ENCODE results near the gene SRGAP3. TPM values are rescaled to one million over a fixed set of nuclear protein-coding genes. Genes with fewer than 3 reads are reported as not detected.

The SRGAP3 gene
- total and polyA plus RNA-seq, 7 donors, result 0.69 to 7.7 (median 5.8) TPM

GRCh38 chr3:9238276-9238675, 11.2 kb downstream of the SRGAP3 start:
- H3K27me3 ChIP-seq, result no peaks in the 10 kb centered on the region
- WGBS, 2 donors, result 93 to 94% methylated on average over 5 of the region's 5 CpGs
- no peaks in the 10 kb centered on the region for H3K9me3 ChIP-seq
- no peak overlapping the region for H3K27ac ChIP-seq
- no peak for DNase-seq
- H3K36me3 ChIP-seq, result no peaks in the 10 kb centered on the region
- intact Hi-C loops (cut with DNase I), result no loop called here
- H3K4me1 ChIP-seq, result no peaks in the 10 kb centered on the region
- H3K4me3 ChIP-seq, result no peak overlapping the region
- no peak for TF ChIP-seq CTCF (IDR thresholded peaks at IDR 0.05)

GRCh38 chr3:9233814-9234600, 15.4 kb downstream of the SRGAP3 start:
- 93 to 96% methylated on average over 8 of the region's 8 CpGs for WGBS, 2 donors
- Histone ChIP-seq H3K27me3 (no peaks in the 10 kb centered on the region), H3K9me3 (no peaks in the 10 kb centered on the region), H3K36me3 (no peaks in the 10 kb centered on the region), H3K4me1 (no peaks in the 10 kb centered on the region), H3K27ac (no peak overlapping the region), H3K4me3 (no peak overlapping the region)
- no peak for DNase-seq
- no peak for TF ChIP-seq POLR2A (IDR thresholded peaks at IDR 0.05)
- no peak for TF ChIP-seq CTCF (IDR thresholded peaks at IDR 0.05)
- TF ChIP-seq EP300 (IDR thresholded peaks at IDR 0.05), result no peak
- TF ChIP-seq POLR2AphosphoS5 (IDR thresholded peaks at IDR 0.05), result no peak
- intact Hi-C loops (cut with DNase I), result no loop called here

DNA sequence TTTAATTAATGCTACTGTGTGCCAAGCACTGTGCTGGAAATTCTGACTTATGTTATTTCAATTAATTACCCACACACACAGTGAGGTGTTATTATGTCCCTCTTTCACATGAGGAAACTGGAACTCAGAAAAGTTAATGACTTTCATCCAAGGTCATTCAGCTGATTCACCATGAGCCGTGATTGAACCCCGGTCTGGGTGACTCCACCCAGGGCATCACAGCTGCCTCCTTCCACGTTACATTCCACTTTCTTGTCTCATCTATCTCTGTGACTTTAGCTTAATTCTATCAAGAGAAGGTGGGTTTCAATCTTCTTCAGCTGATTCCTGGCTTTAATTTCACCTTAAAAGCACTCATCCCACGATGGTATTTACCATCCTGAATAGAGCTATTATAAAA, 16.3 kb downstream of the SRGAP3 start:
- Histone ChIP-seq H3K36me3 (no peaks in the 10 kb centered on the region), H3K27ac (no peak overlapping the region), H3K4me3 (no peak overlapping the region), H3K27me3 (no peaks in the 10 kb centered on the region), H3K9me3 (no peaks in the 10 kb centered on the region), H3K4me1 (no peaks in the 10 kb centered on the region)
- TF ChIP-seq POLR2A (IDR thresholded peaks at IDR 0.05) (no peak), EP300 (IDR thresholded peaks at IDR 0.05) (no peak), CTCF (IDR thresholded peaks at IDR 0.05) (no peak), POLR2AphosphoS5 (IDR thresholded peaks at IDR 0.05) (no peak)
- DNase-seq, result no peak
- 58 to 78% methylated on average over 4 of the region's 4 CpGs for WGBS, 2 donors
- intact Hi-C loops (cut with DNase I), result no loop called here

- no peaks in the 10 kb centered on the region for H3K36me3 ChIP-seq
- DNase-seq, result no peak
- no peak overlapping the region for H3K4me3 ChIP-seq
- peaks cover 0 to under 1% (median 0%) of the 10 kb centered on the region in 4 donors for H3K4me1 ChIP-seq
- no peaks in the 10 kb centered on the region for H3K9me3 ChIP-seq
- H3K27ac ChIP-seq, result no peak overlapping the region
- WGBS, 2 donors, result 82 to 87% methylated on average over 7 of the region's 7 CpGs
- no peaks in the 10 kb centered on the region for H3K27me3 ChIP-seq
- no peak for TF ChIP-seq POLR2AphosphoS5 (IDR thresholded peaks at IDR 0.05)
- no peak for TF ChIP-seq EP300 (IDR thresholded peaks at IDR 0.05)
- TF ChIP-seq POLR2A (IDR thresholded peaks at IDR 0.05), result no peak
- no peak for TF ChIP-seq CTCF (IDR thresholded peaks at IDR 0.05)
- intact Hi-C loops (cut with DNase I), result no loop called here
Measured at GRCh38 chr3:9231937-9232336, 17.5 kb downstream of the SRGAP3 start.

GRCh38 chr3:9231471-9231870, 18.0 kb downstream of the SRGAP3 start:
- TF ChIP-seq CTCF (IDR thresholded peaks at IDR 0.05), result no peak
- TF ChIP-seq EP300 (IDR thresholded peaks at IDR 0.05), result no peak
- TF ChIP-seq POLR2A (IDR thresholded peaks at IDR 0.05), result no peak
- no peak for TF ChIP-seq POLR2AphosphoS5 (IDR thresholded peaks at IDR 0.05)
- Histone ChIP-seq H3K4me1 (peaks cover 0 to 5% (median under 1%) of the 10 kb centered on the region in 4 donors), H3K36me3 (no peaks in the 10 kb centered on the region), H3K9me3 (no peaks in the 10 kb centered on the region), H3K4me3 (no peak overlapping the region), H3K27ac (no peak overlapping the region), H3K27me3 (no peaks in the 10 kb centered on the region)
- DNase-seq, result no peak
- WGBS, 2 donors, result 85 to 88% methylated on average over 4 of the region's 4 CpGs
- intact Hi-C loops (cut with DNase I), result no loop called here
